HG03175 (cell line): Measurements from ENCODE around the gene IFRD2.

Experiments used
- ATAC-seq: cut with Tn5 transposase; IDR thresholded peaks from one replicate; pipeline ENCODE4 v1.9.1; 2021; ENCODE audit warnings: mild to moderate bottlenecking, moderate library complexity; ENCODE audit not compliant: unreplicated experiment

The IFRD2 gene, protein sequence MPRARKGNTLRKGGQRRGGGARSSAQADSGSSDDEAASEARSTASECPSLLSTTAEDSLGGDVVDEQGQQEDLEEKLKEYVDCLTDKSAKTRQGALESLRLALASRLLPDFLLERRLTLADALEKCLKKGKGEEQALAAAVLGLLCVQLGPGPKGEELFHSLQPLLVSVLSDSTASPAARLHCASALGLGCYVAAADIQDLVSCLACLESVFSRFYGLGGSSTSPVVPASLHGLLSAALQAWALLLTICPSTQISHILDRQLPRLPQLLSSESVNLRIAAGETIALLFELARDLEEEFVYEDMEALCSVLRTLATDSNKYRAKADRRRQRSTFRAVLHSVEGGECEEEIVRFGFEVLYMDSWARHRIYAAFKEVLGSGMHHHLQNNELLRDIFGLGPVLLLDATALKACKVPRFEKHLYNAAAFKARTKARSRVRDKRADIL

DNA sequence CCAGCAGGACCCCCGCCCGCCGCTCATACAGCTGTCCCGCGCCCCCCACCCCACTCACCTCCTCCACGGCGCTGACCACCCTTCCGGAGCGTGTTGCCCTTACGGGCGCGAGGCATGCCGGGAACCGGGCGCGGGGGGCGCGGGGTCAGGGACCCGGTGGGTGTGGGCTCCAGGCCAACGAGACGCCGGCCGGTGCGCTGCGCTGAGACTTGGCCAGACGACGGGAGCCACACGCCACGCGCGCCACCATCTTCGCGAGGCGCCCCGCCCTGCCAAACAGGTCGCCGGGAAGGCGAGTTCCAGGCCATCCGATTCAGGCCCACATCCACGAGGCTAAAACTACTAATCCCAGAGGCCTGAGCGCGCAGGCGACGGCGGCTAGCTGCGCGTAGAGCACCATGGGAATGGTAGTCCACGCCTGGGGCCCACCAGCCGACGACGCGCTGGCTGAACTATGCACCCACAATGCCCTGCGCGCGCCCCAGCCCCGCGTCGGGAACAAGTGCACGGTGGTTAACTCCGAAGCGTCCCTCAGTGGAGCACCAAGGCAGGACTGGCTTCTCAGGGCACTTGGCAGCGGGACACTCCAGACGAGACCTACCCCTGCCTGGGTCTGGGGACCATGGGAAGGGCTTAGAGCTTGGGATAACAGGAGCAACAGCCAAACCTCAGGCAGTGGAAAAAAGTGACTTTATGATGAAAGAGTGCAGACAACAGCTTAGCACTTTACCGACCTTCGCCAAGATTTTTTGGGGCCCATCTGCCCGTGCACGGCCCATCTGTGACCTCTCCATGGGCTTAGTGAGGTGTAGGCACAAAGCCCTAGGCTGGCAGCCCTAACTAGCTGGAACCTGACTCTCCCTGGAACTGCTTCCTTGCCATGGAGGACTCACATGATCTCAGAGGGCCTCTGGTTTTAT is at the start of gene IFRD2:
TSS of gene IFRD2 (minus strand) at position 271 of the 920 bp plus-strand sequence. CDS start at position 116, 155 bp downstream.
- peak; percentile 96 for ATAC-seq

- no peak for ATAC-seq
Measured at GRCh38 chr3:50341537-50341936, 49.3 kb upstream of the IFRD2 start.

GRCh38 chr3:50340448-50341329 is 48.5 kb upstream of the IFRD2 start, which contains the start of gene RASSF1:
Gene RASSF1, minus strand, starts transcription at chr3:50340836. Its CDS starts 31 bp downstream, at chr3:50340805.
- peak; percentile 23 for ATAC-seq

- ATAC-seq = no peak
Measured at GRCh38 chr3:50340147-50340447, 47.9 kb upstream of the IFRD2 start.

GRCh38 chr3:50339485-50340146 is 47.4 kb upstream of the IFRD2 start:
- no peak for ATAC-seq

DNA sequence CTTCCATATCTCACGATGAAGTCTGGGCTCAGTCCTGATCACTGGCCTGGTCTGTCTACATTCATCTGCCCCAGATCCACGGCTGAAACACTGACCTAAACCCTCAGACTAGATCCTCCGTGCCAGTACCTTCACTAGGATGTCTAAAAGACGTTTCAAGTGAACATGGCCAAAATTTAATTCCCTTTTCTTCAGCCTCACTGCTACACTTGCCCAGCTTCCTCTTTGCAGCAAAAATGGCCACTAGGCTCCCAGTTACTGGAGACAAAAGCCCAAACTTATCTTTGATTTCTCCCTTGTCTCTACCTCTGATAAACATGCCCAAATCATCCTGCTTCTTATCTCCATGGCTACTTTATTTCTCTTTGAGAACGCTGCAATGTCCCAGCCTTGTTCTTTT is 46.7 kb upstream of the IFRD2 start:
- ATAC-seq = no peak

DNA sequence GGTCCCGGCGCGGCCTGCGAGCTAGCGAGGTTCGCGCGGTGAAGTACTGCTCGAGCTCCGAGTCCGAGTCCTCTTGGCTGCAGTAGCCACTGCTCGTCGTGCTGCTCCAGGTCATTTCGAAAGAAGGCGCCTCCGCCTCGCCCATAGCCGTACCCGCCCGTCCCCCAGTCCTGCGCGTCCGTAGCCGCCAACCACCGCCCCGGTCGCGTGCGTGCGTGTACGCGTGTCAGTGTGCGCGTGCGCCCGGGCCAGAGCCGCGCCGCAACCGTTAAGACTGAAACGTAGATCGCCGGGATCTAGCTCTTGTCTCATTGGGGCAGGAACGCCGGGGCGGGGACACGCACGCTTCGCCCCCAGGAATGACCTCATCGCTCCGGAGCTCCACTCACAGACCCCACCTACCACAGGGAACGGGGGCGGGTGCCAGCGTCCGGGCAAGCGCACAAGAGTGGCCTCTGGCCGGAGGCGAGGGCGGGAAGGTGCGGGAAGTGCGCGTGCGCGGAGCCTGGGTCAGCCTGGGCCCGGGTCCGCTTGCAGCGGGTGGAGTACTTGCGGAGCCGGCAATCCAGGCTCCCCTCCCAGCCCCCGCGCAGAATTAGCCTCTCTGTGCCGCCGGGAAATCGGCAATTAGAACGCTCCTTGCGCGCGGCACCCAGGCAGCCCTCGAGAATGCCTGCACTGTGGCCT is 45.1 kb upstream of the IFRD2 start:
- ATAC-seq = peak; percentile 72

GRCh38 chr3:50336452-50337174 is 44.4 kb upstream of the IFRD2 start:
- ATAC-seq = peak; percentile 30

GRCh38 chr3:50334339-50335075 is 42.3 kb upstream of the IFRD2 start:
- ATAC-seq = no peak

- no peak for ATAC-seq
Measured at GRCh38 chr3:50333744-50334328, 41.6 kb upstream of the IFRD2 start.

- ATAC-seq = no peak
Measured at GRCh38 chr3:50331364-50331907, 39.2 kb upstream of the IFRD2 start.

GRCh38 chr3:50330330-50330729 is 38.1 kb upstream of the IFRD2 start:
- no peak for ATAC-seq

DNA sequence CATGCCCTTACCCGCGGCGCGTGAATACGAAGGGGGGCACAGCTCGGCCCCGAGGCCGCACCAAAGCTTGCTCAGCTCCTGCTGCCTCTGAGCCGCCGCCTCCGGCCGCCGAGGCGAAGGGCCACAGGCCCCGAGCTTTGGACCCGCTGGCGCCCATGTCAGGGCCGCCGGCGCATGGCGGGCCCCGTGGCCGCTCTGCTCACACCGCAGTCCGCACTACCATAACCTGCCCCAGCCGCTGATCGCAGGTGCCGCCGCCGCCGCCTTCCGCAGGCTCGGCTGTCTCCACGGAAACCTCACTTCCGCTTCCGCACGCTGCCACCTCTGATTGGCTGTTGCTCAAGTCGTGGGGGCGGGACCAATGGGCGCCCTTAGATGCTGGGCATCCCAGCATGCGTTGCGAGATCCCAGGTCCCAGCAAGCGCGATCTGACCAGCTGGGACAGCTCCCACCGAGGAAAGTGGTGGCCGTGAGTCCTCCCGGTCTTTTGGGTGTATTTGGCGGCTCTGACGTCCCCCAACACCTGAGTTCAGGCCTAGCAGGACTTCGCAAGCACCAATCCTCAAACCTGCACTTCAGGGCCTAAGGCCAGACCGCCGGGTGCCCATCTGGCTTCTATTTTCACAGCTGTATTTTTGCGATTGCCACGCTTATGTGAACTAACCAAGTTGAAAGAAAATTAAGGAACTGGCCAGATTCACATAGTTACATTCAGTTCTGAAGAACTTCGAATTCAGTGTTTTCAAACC is 35.9 kb upstream of the IFRD2 start, which contains the start of gene TUSC2:
TSS of gene TUSC2 (minus strand) at position 281 of the 749 bp plus-strand sequence. CDS start at position 157, 124 bp downstream.
- ATAC-seq = peak; percentile 90

GRCh38 chr3:50327129-50327528 is 34.9 kb upstream of the IFRD2 start:
- ATAC-seq = no peak

DNA sequence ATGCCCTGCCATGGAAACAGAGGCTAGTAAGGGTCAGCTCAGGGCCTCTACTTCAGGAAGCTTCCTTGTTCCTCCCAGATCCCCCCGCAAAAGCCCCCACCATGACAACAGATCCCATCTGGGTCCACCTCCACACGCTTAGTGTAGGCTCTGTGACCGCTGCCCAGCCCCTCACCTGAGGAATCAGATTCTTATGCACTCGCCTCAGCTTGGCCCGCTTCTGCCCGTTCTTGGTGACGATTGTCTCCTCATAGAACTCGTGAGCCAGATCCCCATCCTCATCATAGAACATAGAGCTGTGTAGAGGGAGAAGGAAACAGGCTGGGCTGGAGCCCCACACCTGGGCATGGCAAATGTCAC is 33.9 kb upstream of the IFRD2 start:
- ATAC-seq = no peak

DNA sequence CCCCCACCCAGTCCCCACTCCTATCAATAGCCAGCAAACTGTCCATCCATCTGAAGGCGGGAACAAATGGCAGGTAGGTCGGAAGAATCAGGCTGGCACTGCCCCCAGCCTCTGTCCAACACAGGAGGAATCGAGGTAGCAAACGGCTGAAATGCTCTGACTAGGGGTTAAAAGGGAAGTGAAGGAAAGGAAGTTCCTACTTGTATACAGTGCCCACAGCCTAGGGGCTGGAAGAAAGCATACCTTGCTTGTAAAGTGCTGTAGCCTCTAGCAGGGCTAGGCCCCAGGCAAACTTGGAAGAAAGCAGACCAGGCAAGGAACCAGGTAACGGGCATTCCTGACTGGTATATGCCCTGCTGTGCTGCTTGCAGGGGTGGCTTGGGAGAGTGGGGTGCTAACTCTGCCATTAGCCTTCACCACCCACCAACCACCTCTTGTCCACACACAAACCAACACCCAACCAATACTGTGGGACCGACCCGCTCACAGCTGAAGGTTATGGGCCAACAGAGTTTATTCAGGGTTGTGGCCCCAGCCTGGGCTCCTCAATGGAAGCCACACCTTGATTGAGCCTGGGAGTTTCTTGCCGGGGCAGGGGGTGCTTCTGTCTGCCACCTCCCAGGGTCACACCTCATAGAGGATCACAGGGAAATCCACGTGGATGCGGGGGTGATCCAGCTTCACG is 33.4 kb upstream of the IFRD2 start:
- no peak for ATAC-seq
